Endothelial cell of umbilical vein (primary cell): ENCODE data around the gene PRKG1. TPM values are rescaled to one million over a fixed set of nuclear protein-coding genes. Genes with fewer than 3 reads are reported as not detected.

Experiments
- BruUV-seq: library from RNA; stranded (reverse); fragments of 400-500 nt; replicated peaks from 2 replicates; lab custom pipeline; 2021; lab: Mats Ljungman, UMichigan
- CTCF ChIA-PET: fragments of 300-600, 350-600 bp; sonication (Branson Sonifier 250); formaldehyde crosslinking; loops from one replicate; lab custom pipeline; 2021; ENCODE audit warnings: antibody characterized with exemption, inconsistent platforms; lab: Charles Lee
- POLR2A ChIA-PET: fragments of 300-600, 350-600 bp; sonication (Branson Sonifier 250); formaldehyde crosslinking; loops from one replicate; lab custom pipeline; 2021; ENCODE audit warnings: antibody characterized with exemption, inconsistent platforms; lab: Charles Lee
- DNase-seq: peaks from one replicate; pipeline ENCODE4 v3.0.0-alpha.2; 2011; ENCODE audit warnings: low read depth, low spot score
- FAIRE-seq: peaks from 2 replicates; lab custom pipeline; 2011; peaks lifted over from hg19 to GRCh38; lab: Jason Lieb, UNC
- H2AFZ ChIP-seq: 2 replicates; pipeline ENCODE4 v1.6.0; 2012; ENCODE audit warnings: low read depth, low read length, control low read depth, inconsistent platforms
- H3K27ac ChIP-seq: 2 replicates; pipeline ENCODE4 v1.5.1; 2011; ENCODE audit warnings: low read depth, mild to moderate bottlenecking, control low read depth, low read length, moderate library complexity; ENCODE audit not compliant: insufficient read depth
- H3K27me3 ChIP-seq, 2 experiments: 2 replicates each; pipeline versions ENCODE4 v1.6.0 to v1.6.1; 2011; ENCODE audit warnings: low read length in 2 of 2, mixed read lengths in 1 of 2; ENCODE audit not compliant: control insufficient read depth in 2 of 2, insufficient read depth in 2 of 2
- H3K36me3 ChIP-seq, 2 experiments: 2 replicates in 1 of 2; 3 replicates in 1 of 2; pipeline ENCODE4 v1.5.1; 2011; ENCODE audit warnings: low read length in 2 of 2, mild to moderate bottlenecking in 1 of 2, moderate library complexity in 1 of 2; ENCODE audit not compliant: control insufficient read depth in 2 of 2, insufficient read depth in 2 of 2; ENCODE audit errors: extremely low read depth in 1 of 2
- H3K4me1 ChIP-seq: 3 replicates; pipeline ENCODE4 v1.5.1; 2011; ENCODE audit warnings: mild to moderate bottlenecking, low read length; ENCODE audit not compliant: control insufficient read depth, insufficient read depth; ENCODE audit errors: extremely low read depth
- H3K4me2 ChIP-seq: 2 replicates; pipeline ENCODE4 v1.6.1; 2011; ENCODE audit warnings: low read length, control low read depth, mixed read lengths; ENCODE audit not compliant: insufficient read depth
- H3K4me3 ChIP-seq, 3 experiments: fragments of 200-600 bp in 1 of 3; sonication (generic), shearing (Covaris generic) in 1 of 3; replicated peaks in 1 of 3; 2 replicates each; pipeline ENCODE4 v1.5.1; 2011 to 2016; ENCODE audit warnings: control low read depth in 3 of 3, low read length in 3 of 3, mild to moderate bottlenecking in 2 of 3, inconsistent platforms in 1 of 3, low read depth in 1 of 3, moderate library complexity in 1 of 3; ENCODE audit not compliant: insufficient read depth in 1 of 3
- H3K79me2 ChIP-seq: 2 replicates; pipeline ENCODE4 v1.6.0; 2012; ENCODE audit warnings: low read length, inconsistent platforms; ENCODE audit not compliant: control insufficient read depth, insufficient read depth
- H3K9ac ChIP-seq: replicated peaks from 2 replicates; pipeline ENCODE3; 2011; ENCODE audit warnings: low read length, control low read depth; ENCODE audit not compliant: insufficient read depth; ENCODE audit errors: extremely low read depth
- H3K9me1 ChIP-seq: replicated peaks from 3 replicates; pipeline ENCODE4 v1.6.0; 2011; ENCODE audit warnings: mild to moderate bottlenecking, low read length; ENCODE audit not compliant: control insufficient read depth, insufficient read depth; ENCODE audit errors: extremely low read depth
- H3K9me3 ChIP-seq: replicated peaks from 2 replicates; pipeline ENCODE4 v1.5.1; 2012; ENCODE audit warnings: low read length, inconsistent platforms; ENCODE audit not compliant: control insufficient read depth, insufficient read depth
- H4K20me1 ChIP-seq: replicated peaks from 2 replicates; pipeline ENCODE3; 2011; ENCODE audit warnings: mild to moderate bottlenecking, low read length; ENCODE audit not compliant: control insufficient read depth, insufficient read depth; ENCODE audit errors: extremely low read depth
- EZH2 ChIP-seq: IDR thresholded peaks from 2 replicates; pipeline ENCODE4 v1.6.1; 2012; ENCODE audit warnings: borderline replicate concordance, low read depth, mild to moderate bottlenecking, moderate library complexity, low read length, inconsistent platforms; ENCODE audit not compliant: severe bottlenecking
- FOS ChIP-seq: IDR thresholded peaks from 2 replicates; pipeline ENCODE4 v1.6.1; 2011; ENCODE audit warnings: mild to moderate bottlenecking, low read length, moderate library complexity, borderline replicate concordance; ENCODE audit not compliant: insufficient read depth
- GATA2 ChIP-seq: IDR thresholded peaks from 2 replicates; pipeline ENCODE4 v1.7.0; 2011; ENCODE audit warnings: low read depth, mild to moderate bottlenecking, moderate library complexity, mixed read lengths, low read length; ENCODE audit not compliant: insufficient read length, insufficient read depth
- JUN ChIP-seq: IDR thresholded peaks from 2 replicates; pipeline ENCODE4 v1.6.1; 2011; ENCODE audit warnings: borderline replicate concordance, low read depth; ENCODE audit not compliant: insufficient read length, insufficient read depth
- MYC ChIP-seq: IDR thresholded peaks from one replicate; pipeline ENCODE4 v1.6.1; 2011; ENCODE audit warnings: mild to moderate bottlenecking, low read depth, low read length
- POLR2A ChIP-seq: IDR thresholded peaks from 2 replicates; pipeline ENCODE4 v1.6.1; 2012; ENCODE audit warnings: low read depth, mild to moderate bottlenecking, control low read depth, low read length
- POLR2AphosphoS5 ChIP-seq: IDR thresholded peaks from 2 replicates; pipeline ENCODE4 v1.6.1; 2012; ENCODE audit warnings: low read depth, mild to moderate bottlenecking, control low read depth, low read length, moderate library complexity; ENCODE audit not compliant: insufficient read depth
- dilution Hi-C: fragments of 300-500 bp; cut with MboI; formaldehyde crosslinking; loops from one replicate; pipeline ENCODE4 v1.15.0; 2019; ENCODE audit warnings: low sequenced_read_pairs; ENCODE audit not compliant: extremely low pct_ligation_motif_present
- intact Hi-C: fragments of 100-400 bp; cut with micrococcal nuclease; formaldehyde crosslinking; loops from one replicate; pipeline ENCODE4 v1.10.0; 2022
- polyA plus RNA-seq, 4 experiments: library from polyadenylated mRNA; depleted of rRNA in 3 of 4; stranded (reverse) in 3 of 4; unstranded in 1 of 4; fragments of >200 nt; gene quantifications; 2 replicates each; pipeline versions ENCODE4 v1.2.1 to v1.2.3, GENCODE V29; 2011 to 2012; ENCODE audit warnings: missing spikeins in 1 of 4
- total RNA-seq: library from RNA; stranded (reverse); gene quantifications from 2 replicates; pipeline ENCODE4 v1.2.3, GENCODE V29; 2021
- TF ChIP-seq, protein P1 (sequence below): IDR thresholded peaks from 2 replicates; pipeline ENCODE4 v1.6.1; 2011; ENCODE audit not compliant: insufficient read depth, insufficient read length
- TF ChIP-seq, protein P2 (sequence below), 2 donors: IDR thresholded peaks; 1 replicate in 1 of 2; 2 replicates in 1 of 2; pipeline ENCODE4 v1.5.1; 2011; ENCODE audit warnings: low read length in 2 of 2, mild to moderate bottlenecking in 2 of 2, moderate library complexity in 2 of 2, control low read depth in 1 of 2, inconsistent platforms in 1 of 2, low read depth in 1 of 2; ENCODE audit not compliant: insufficient read depth in 1 of 2; ENCODE audit errors: extremely low read depth in 1 of 2

PRKG1 gene
- total and polyA plus RNA-seq, 2 donors (not counting 3 experiments of a cell fraction or from before 2014, with no cell fraction given) = 0.01 to 0.18 TPM

DNA sequence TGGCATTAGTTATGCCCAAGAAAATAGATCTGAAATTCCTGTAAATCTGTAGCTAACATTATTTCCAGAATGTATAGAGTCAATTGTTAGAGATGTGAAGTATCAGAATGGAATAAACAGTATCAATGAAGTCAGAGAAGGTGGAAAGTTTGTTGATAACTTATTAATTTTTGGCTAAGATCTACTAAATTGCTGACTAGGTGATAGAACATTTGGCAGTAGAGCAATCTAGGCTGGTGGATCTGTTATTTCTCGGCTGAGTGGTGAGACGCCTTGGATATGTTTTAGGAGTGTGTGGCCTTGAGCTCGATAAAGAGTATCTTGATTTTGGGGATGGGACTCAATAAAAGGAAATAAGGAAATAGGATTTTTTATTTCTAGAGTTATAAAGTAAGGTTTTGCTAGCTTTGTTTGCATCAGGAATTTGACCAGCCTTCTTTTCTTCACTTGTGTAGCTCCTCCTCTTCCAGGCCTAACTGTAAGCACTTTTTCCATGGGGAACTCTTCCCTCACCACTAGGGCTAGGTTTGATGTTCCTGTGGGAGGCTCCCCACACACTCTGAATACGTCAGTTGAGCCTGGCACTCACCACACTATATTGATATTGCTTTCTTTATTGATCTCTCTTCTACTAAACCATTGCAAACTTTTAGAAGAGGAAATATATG is 711.9 kb downstream of the PRKG1 start:
- Histone ChIP-seq H3K9me1 (no peaks in the 10 kb centered on the region), H3K4me3 (no peak overlapping the region), H4K20me1 (no peaks in the 10 kb centered on the region), H3K4me1 (no peaks in the 10 kb centered on the region), H2AFZ (no peak overlapping the region), H3K27me3 (no peaks in the 10 kb centered on the region), H3K36me3 (no peaks in the 10 kb centered on the region), H3K9ac (no peak overlapping the region), H3K79me2 (no peaks in the 10 kb centered on the region), H3K4me2 (no peak overlapping the region), H3K27ac (no peak overlapping the region), H3K9me3 (no peaks in the 10 kb centered on the region)
- no TSS peak for BruUV-seq
- TF ChIP-seq EZH2 (no peak), GATA2 (no peak), MYC (no peak), FOS (no peak), JUN (no peak), POLR2AphosphoS5 (no peak), POLR2A (no peak)
- TF ChIP-seq, protein P1, sequence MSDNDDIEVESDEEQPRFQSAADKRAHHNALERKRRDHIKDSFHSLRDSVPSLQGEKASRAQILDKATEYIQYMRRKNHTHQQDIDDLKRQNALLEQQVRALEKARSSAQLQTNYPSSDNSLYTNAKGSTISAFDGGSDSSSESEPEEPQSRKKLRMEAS = no peak
- TF ChIP-seq, protein P2, sequence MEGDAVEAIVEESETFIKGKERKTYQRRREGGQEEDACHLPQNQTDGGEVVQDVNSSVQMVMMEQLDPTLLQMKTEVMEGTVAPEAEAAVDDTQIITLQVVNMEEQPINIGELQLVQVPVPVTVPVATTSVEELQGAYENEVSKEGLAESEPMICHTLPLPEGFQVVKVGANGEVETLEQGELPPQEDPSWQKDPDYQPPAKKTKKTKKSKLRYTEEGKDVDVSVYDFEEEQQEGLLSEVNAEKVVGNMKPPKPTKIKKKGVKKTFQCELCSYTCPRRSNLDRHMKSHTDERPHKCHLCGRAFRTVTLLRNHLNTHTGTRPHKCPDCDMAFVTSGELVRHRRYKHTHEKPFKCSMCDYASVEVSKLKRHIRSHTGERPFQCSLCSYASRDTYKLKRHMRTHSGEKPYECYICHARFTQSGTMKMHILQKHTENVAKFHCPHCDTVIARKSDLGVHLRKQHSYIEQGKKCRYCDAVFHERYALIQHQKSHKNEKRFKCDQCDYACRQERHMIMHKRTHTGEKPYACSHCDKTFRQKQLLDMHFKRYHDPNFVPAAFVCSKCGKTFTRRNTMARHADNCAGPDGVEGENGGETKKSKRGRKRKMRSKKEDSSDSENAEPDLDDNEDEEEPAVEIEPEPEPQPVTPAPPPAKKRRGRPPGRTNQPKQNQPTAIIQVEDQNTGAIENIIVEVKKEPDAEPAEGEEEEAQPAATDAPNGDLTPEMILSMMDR (IDR thresholded peaks at IDR 0.05; ENCODE audit: extremely low read depth in 1 of 2, insufficient read depth in 1 of 2, low read depth in 1 of 2, low read length in 2 of 2) = no peak
- intact Hi-C loops = loop anchor here (5.0 kb wide), 1 partner anchor 304 kb away; no protein-coding TSS in a partner anchor
- DNase-seq (no peak), FAIRE-seq (no peak)
- POLR2A ChIA-PET = no interaction called here
- dilution Hi-C loops = no loop called here
- CTCF ChIA-PET = interaction anchor here (0.6 to 0.8 kb wide), 2 partner anchors 19 to 147 kb away, joined by 3 read pairs; no protein-coding TSS in a partner anchor
